Cardiac fibroblast (primary cell): ENCODE measurements around the gene USP33.
A peak's percentile ranks its signal among the peaks of the same experiment; 100 is the strongest.
"Not testable (repeated sequence)": the region's sequence is repeated elsewhere in the genome, so short reads cannot be mapped to it uniquely, and the experiment has no call there.

ENCODE experiments used
- DNase-seq, 2 donors: peaks; one replicate each; pipeline versions ENCODE4 v3.0.0 to v3.0.0-alpha.2; 2010; ENCODE audit warnings: low read depth in 2 of 2
- H3K4me3 ChIP-seq, 2 donors: replicated peaks in 1 of 2; 1 replicate in 1 of 2; 2 replicates in 1 of 2; pipeline ENCODE4 v1.5.1; 2011; ENCODE audit warnings: low read depth in 2 of 2, low read length in 2 of 2, mild to moderate bottlenecking in 2 of 2, moderate library complexity in 1 of 2
- CTCF ChIP-seq: IDR thresholded peaks from one replicate; pipeline ENCODE4 v1.5.1; 2011; ENCODE audit warnings: low read depth, mild to moderate bottlenecking, low read length, inconsistent platforms

Gene USP33

GRCh38 chr1:77704736-77705135 lies 54.9 kb downstream of the USP33 start:
- no peak for DNase-seq
- no peak for TF ChIP-seq CTCF
- H3K4me3 ChIP-seq = no peak overlapping the region

- H3K4me3 ChIP-seq, DNase-seq: not testable (repeated sequence)
Measured at GRCh38 chr1:77699673-77700072, 60.0 kb downstream of the USP33 start.

- H3K4me3 ChIP-seq = no peak overlapping the region
- no peak for DNase-seq
- TF ChIP-seq CTCF = no peak
Measured at GRCh38 chr1:77697441-77697840, 62.2 kb downstream of the USP33 start.

- no peak overlapping the region for H3K4me3 ChIP-seq
- no peak for TF ChIP-seq CTCF
- DNase-seq = no peak
Measured at GRCh38 chr1:77688939-77689338, 70.7 kb downstream of the USP33 start.

GRCh38 chr1:77687519-77687906 lies 72.1 kb downstream of the USP33 start:
- peak; percentile 30 for TF ChIP-seq CTCF
- no peak overlapping the region for H3K4me3 ChIP-seq
- DNase-seq = peak; percentile 28 to 40

GRCh38 chr1:77686796-77687518 lies 72.7 kb downstream of the USP33 start:
- H3K4me3 ChIP-seq = no peak overlapping the region
- no peak for DNase-seq
- no peak for TF ChIP-seq CTCF

- DNase-seq = peak; percentile 92 to 95
- TF ChIP-seq CTCF = peak; percentile 41
Measured at GRCh38 chr1:77683160-77684148, 76.2 kb downstream of the USP33 start.

More at GRCh38 chr1:77683160-77684148, 76.2 kb downstream of the USP33 start:
- peak overlapping the region; percentile 84 to 94 for H3K4me3 ChIP-seq
